ENCODE measurements around the gene HSPH1. TPM values are rescaled to one million over a fixed set of nuclear protein-coding genes. Genes with fewer than 3 reads are reported as not detected.

HSPH1 gene
- total and polyA plus RNA-seq, 2 of the 8 experiments (the other 6 are each of a cell fraction or from before 2014, with no cell fraction given) = 14.2 to 145 TPM

GRCh38 chr13:31133621-31134020, 28.1 kb downstream of the HSPH1 start:
- no peaks in the 10 kb centered on the region for H3K79me2 ChIP-seq (ENCODE audit: control insufficient read depth in 1 of 2, insufficient read depth in 2 of 2, low read length in 2 of 2)
- H3K4me3 ChIP-seq (ENCODE audit: extremely low read depth in 1 of 4, insufficient read depth in 2 of 4, low read depth in 3 of 4, low read length in 4 of 4) = no peak overlapping the region
- H2BK5ac ChIP-seq (ENCODE audit: low read depth, low read length) = no peak overlapping the region
- no peak overlapping the region for H2AFZ ChIP-seq (ENCODE audit: low read length)
- no peak overlapping the region for H2BK120ac ChIP-seq (replicated peaks; ENCODE audit: low read depth, low read length)
- no peak for FAIRE-seq
- no peak overlapping the region for H3K4me2 ChIP-seq (ENCODE audit: insufficient read depth in 1 of 2, low read depth in 2 of 2, low read length in 2 of 2)
- H3K27me3 ChIP-seq (replicated peaks in 1 of 4; ENCODE audit: control insufficient read depth in 3 of 4, extremely low read depth in 1 of 4, insufficient read depth in 3 of 4, low read length in 3 of 4) = no peaks in the 10 kb centered on the region
- no peak overlapping the region for H3K27ac ChIP-seq (ENCODE audit: low read depth, low read length)
- H4K91ac ChIP-seq (replicated peaks; ENCODE audit: insufficient read length, low read length) = no peak overlapping the region
- H2AK5ac ChIP-seq (ENCODE audit: low read depth, low read length) = no peak overlapping the region
- H4K5ac ChIP-seq (ENCODE audit: insufficient read length, low read depth, low read length) = no peak overlapping the region
- no peak overlapping the region for H2BK12ac ChIP-seq (ENCODE audit: low read depth, low read length)
- CTCF ChIA-PET (ENCODE audit: partially characterized antibody) = interaction anchor here (0.6 kb wide), 1 partner anchor 441 kb away, joined by 3 read pairs; no protein-coding TSS in a partner anchor
- WGBS, 2 experiments (ENCODE audit: extremely low coverage in 1 of 2, insufficient coverage in 1 of 2, insufficient read length in 1 of 2, insufficient replicate concordance in 2 of 2, low coverage in 1 of 2, low lambda C conversion rate in 2 of 2, missing lambda C conversion rate in 1 of 2) = 94% methylated on average over 5 of the region's 5 CpGs; no CpG with 5 or more reads in 1 of the 2 experiments
- H3K79me1 ChIP-seq (ENCODE audit: low read depth, low read length) = no peaks in the 10 kb centered on the region
- H3K23ac ChIP-seq (ENCODE audit: insufficient read length) = no peak overlapping the region
- no peak overlapping the region for H2BK20ac ChIP-seq (ENCODE audit: low read length)
- TF ChIP-seq SP4 (IDR thresholded peaks at IDR 0.05; ENCODE audit: low read length) (no peak), ZNF274 (IDR thresholded peaks at IDR 0.05; ENCODE audit: borderline replicate concordance, extremely low read depth, low read length) (no peak)
- no peak for DNase-seq (ENCODE audit: low read depth in 1 of 2, low spot score in 2 of 2)
- H3K14ac ChIP-seq (ENCODE audit: insufficient read length) = no peak overlapping the region
- POLR2A ChIA-PET (ENCODE audit: partially characterized antibody) = no interaction called here
- peaks cover 6 to 36% (median 22%) of the 10 kb centered on the region in 4 experiments for H3K36me3 ChIP-seq (ENCODE audit: control insufficient read depth in 2 of 4, insufficient read depth in 4 of 4, low read length in 3 of 4)
- no peak overlapping the region; a peak in 2 of 7 replicates for H3K9ac ChIP-seq (replicated peaks in 1 of 4; ENCODE audit: extremely low read depth in 1 of 4, low read depth in 3 of 4, low read length in 3 of 4)
- H4K8ac ChIP-seq (ENCODE audit: extremely low read depth, insufficient read depth, low read length) = no peak overlapping the region
- H3K9me3 ChIP-seq (ENCODE audit: insufficient read depth in 2 of 2, low read depth in 1 of 2, low read length in 1 of 2) = no peaks in the 10 kb centered on the region
- H3K18ac ChIP-seq (ENCODE audit: extremely low read depth, low read length) = no peak overlapping the region
- no peak overlapping the region for H3K4ac ChIP-seq (replicated peaks; ENCODE audit: insufficient read length, low read depth, low read length)
- H3K56ac ChIP-seq (replicated peaks; ENCODE audit: insufficient read length, low read depth, low read length) = no peak overlapping the region
- peaks cover 0 to 1% of the 10 kb centered on the region in 2 experiments for H4K20me1 ChIP-seq (replicated peaks in 1 of 2; ENCODE audit: control insufficient read depth in 1 of 2, insufficient read depth in 2 of 2, low read length in 2 of 2)
- peaks cover 0 to 2% (median 0%) of the 10 kb centered on the region in 4 experiments; a peak in 1 of 7 replicates for H3K4me1 ChIP-seq (replicated peaks in 1 of 4; ENCODE audit: control insufficient read depth in 3 of 4, insufficient read depth in 4 of 4, low read length in 3 of 4)
- no peak overlapping the region for H2BK15ac ChIP-seq (ENCODE audit: low read length)
- no peaks in the 10 kb centered on the region for H3K23me2 ChIP-seq (ENCODE audit: low read depth, low read length)

All from H1 (cell line).